IMR-90 (cell line): Measurements from ENCODE around the gene FOSL1.

Experiments
- CTCF ChIP-seq: conservative IDR thresholded peaks from 2 replicates; pipeline ENCODE4 v1.5.1; 2012; ENCODE audit warnings: mild to moderate bottlenecking, low read depth, low read length, improper control_type of control experiment
- ELK1 ChIP-seq: fragments of 150-350 bp; IDR thresholded peaks from 2 replicates; pipeline ENCODE4 v1.6.1; 2016; ENCODE audit warnings: low read depth, mild to moderate bottlenecking, low read length, moderate library complexity, borderline replicate concordance
- FOS ChIP-seq: fragments of 150-350 bp; IDR thresholded peaks from 2 replicates; pipeline ENCODE4 v1.6.1; 2016; ENCODE audit warnings: low read depth, low read length
- MAFK ChIP-seq: IDR thresholded peaks from 2 replicates; pipeline ENCODE4 v1.6.1; 2012; ENCODE audit warnings: low read depth, low read length, improper control_type of control experiment
- MAZ ChIP-seq: IDR thresholded peaks from 2 replicates; pipeline ENCODE4 v1.6.1; 2012; ENCODE audit warnings: low read depth, mild to moderate bottlenecking, low read length, improper control_type of control experiment, moderate library complexity, borderline replicate concordance
- MXI1 ChIP-seq: IDR thresholded peaks from 2 replicates; pipeline ENCODE4 v1.6.1; 2012; ENCODE audit warnings: low read depth, mild to moderate bottlenecking, low read length, moderate library complexity, borderline replicate concordance
- POLR2A ChIP-seq: IDR thresholded peaks from 2 replicates; pipeline ENCODE4 v1.6.1; 2012; ENCODE audit warnings: mild to moderate bottlenecking, low read depth, low read length
- RAD21 ChIP-seq: IDR thresholded peaks from 2 replicates; pipeline ENCODE4 v1.6.1; 2012; ENCODE audit warnings: low read length, improper control_type of control experiment
- RCOR1 ChIP-seq: IDR thresholded peaks from 2 replicates; pipeline ENCODE4 v1.6.1; 2012; ENCODE audit warnings: mild to moderate bottlenecking, low read length, improper control_type of control experiment; ENCODE audit not compliant: insufficient replicate concordance

DNA sequence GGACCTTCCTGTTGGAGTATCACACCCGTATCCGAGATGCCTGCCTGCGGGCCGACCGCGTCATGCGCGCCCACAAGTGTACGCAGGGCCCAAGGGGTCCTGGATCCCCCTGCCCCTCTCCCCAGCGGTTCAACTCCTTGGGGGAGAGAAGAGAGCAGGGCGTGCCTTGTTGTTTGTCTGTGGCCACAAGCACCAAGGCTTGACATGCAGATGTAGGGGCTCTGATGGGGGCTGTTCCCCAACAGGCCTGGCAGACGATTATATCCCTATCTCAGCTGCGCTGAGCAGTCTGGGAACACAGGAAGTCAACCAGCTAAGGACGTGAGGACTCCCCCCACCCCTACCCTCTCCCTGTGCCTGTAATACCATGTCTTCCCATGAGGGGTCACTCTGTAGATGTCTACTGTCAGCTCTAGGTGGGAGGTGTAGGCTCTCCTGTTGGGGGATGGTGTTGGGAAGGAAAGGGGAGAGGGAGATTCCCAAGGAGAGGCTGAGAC lies 49.1 kb downstream of the FOSL1 start:
- no peak for TF ChIP-seq RAD21
- peak; percentile 27 for TF ChIP-seq CTCF
- no peak for TF ChIP-seq ELK1
- no peak for TF ChIP-seq MAZ
- TF ChIP-seq MAFK = no peak
- no peak for TF ChIP-seq MXI1
- peak; percentile 35; the same call in 1 of the 2 replicates for TF ChIP-seq POLR2A
- no peak for TF ChIP-seq RCOR1
- TF ChIP-seq FOS = no peak
